NCI-H2029 treated with DMSO at 0.1 percent for 48 hours (cell line): Measurements from ENCODE around the gene TEX47.

Experiments
- DNase-seq: peaks from one replicate; lab custom pipeline; 2025; lab: John Stamatoyannopoulos, UW

The TEX47 gene

GRCh38 chr7:88746126-88746525 is 49.4 kb downstream of the TEX47 start:
- no peak for DNase-seq
